ENCODE measurements around the gene GJA10.

- TF ChIP-seq CTCF (IDR thresholded peaks at IDR 0.05; ENCODE audit: borderline replicate concordance, extremely low read depth, low read length, poor library complexity, severe bottlenecking) (no peak), EZH2 (IDR thresholded peaks at IDR 0.05; ENCODE audit: borderline replicate concordance, low read depth, low read length, severe bottlenecking) (no peak)
Observed at GRCh38 chr6:89934685-89935366, 40.6 kb downstream of the GJA10 start.

All from DND-41 (cell line).